Stimulated activated CD4-positive, alpha-beta T cell treated with anti-CD3 and anti-CD28 coated beads, Interleukin-4, amount 100 ng/mL, for 1 hour (primary cell): ENCODE results near the gene THOC1.
"Not testable (repeated sequence)": the region's sequence is repeated elsewhere in the genome, so short reads cannot be mapped to it uniquely, and the experiment has no call there.

Experiments
- DNase-seq: peaks from one replicate; pipeline ENCODE4 v3.0.0-alpha.2; 2020

Gene THOC1, protein sequence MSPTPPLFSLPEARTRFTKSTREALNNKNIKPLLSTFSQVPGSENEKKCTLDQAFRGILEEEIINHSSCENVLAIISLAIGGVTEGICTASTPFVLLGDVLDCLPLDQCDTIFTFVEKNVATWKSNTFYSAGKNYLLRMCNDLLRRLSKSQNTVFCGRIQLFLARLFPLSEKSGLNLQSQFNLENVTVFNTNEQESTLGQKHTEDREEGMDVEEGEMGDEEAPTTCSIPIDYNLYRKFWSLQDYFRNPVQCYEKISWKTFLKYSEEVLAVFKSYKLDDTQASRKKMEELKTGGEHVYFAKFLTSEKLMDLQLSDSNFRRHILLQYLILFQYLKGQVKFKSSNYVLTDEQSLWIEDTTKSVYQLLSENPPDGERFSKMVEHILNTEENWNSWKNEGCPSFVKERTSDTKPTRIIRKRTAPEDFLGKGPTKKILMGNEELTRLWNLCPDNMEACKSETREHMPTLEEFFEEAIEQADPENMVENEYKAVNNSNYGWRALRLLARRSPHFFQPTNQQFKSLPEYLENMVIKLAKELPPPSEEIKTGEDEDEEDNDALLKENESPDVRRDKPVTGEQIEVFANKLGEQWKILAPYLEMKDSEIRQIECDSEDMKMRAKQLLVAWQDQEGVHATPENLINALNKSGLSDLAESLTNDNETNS

DNA sequence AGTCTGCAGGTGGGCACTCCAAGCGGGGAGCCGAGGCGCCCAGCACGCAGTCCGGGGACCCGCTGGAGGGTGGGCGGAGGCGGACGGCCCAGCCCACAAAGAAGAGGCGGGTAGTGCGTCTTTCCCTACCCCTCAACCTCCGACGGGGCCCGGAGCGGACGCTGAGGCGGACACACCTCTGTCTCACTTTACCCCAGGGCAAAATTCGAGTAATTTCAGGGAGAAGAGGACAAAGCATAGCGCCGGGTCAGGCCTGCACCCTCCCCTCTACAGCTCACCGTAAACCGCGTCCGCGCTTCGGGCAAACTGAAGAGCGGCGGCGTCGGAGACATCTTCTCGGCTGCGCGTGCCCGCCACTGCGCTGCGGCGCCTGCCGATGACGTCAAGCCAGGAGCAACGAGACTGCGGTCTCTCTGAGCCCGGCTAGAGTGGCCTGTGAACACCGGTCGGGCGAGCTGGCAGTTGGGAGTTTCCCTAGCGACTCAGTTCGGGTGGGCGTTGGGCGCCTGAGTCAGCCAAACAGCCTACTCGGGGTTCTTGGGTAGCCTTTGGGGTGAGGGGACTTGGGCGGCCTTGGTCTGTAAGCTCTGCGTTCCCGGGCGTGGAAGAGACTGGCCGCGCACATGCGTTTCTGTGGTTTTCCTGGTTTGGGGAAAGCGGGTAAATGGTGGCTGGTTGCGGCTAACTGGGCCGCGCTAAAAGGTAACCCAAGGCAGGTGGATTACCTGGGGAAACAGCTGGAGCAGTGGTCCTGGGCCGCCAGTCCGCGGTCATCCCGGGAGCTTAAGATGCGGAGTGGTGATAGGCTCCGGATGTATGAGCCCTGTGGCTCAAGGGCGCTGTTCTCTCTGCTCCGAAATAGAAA is at the start of gene THOC1:
TSS of gene THOC1 (minus strand) at position 360 of the 865 bp plus-strand sequence. CDS start at position 332, 28 bp downstream.
- peak; percentile 97 for DNase-seq

DNA sequence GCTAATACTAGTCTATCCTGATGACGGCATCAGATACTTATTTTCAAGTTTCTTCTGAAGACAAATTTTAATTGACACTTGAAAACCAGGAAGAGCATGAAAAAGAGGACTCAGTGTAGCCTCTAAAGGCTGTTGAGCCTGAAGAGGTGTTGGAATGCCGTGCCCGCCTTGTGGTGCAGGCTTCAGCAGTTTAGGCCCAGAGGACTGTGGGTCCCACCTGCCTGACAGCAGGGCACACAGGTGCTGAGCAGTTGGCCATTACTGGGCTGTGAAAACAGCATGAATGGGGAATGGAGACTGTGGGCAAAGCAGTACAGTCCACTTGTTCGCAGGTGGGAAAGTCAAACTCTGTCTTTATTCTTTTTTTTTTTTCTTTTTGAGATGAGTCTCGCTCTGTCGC is 49.8 kb upstream of the THOC1 start:
- DNase-seq = no peak

DNA sequence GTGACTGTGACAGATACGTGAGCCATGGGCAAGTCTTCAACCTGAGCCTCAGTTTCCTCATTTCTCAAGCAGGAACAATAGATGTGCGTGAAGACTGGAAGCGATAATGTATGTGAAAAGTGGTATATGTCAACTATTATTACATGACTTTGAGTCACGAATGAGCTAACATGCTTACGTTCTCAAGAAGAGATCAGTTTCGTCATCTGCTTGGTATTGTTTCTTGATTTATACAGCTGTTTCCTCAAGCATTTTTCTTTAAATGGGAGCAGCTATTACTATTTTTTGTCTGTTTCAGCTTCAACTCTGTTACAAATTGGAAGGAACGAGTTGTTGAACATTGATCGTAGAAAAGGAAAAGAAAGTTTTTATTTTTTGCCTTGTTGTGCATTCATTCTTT is 48.5 kb upstream of the THOC1 start:
- no peak for DNase-seq

DNA sequence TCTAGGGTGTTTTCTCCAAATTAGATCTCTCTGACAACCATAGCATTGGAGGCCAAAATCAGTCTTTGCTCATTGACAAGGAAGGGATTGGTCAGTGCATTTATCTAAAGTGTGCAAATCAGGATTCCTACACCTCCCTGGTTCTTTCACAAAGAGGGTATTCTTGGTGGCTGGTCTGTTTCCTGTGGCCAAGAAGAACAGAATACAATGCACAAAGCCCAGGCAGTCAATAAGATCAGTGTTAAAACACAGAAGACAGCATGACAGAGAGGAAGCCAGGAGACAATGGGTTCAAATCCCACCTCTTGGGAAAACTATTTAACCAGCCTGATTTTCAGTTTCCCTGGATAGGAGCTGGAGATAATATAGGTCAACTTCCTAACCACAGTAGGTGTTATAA is 46.1 kb upstream of the THOC1 start:
- no peak for DNase-seq

DNA sequence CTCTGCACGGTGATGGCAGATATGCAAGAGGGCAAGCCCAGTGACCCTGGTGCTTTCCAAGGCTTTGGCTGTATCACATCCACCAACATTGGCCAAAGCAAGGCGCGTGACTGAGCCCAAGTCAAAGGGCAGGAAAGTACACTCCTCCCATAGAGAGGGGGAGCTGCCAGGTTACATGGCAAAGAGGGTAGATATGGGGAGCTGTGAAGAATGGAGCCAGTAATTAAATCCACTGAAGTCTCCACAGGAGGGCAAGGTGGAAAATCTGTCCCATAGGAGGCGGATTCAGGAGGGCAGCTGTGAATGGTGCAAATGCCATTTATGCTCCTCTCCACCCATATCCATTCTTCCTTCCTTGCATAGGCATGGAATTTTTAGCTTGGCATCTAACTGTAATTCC is 44.6 kb upstream of the THOC1 start:
- no peak for DNase-seq

DNA sequence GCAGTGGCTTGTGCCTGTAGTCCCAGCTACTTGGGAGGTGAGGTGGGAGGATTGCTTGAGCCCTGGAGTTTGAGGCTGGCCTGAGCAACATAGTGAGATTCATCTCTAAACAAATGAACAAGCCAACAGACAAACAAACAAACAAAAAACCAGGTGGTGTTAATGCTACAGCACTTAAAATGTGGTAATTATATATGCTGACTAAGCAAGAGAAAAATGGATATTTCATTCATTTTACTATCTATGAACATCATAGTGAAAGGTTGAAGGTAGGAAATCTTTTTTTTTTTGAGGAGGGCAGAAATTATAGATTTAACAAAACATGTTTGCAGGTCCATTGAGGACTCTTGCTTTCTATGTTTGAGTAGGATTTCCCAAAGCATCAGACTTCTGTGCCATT is 42.2 kb upstream of the THOC1 start:
- DNase-seq = no peak

DNA sequence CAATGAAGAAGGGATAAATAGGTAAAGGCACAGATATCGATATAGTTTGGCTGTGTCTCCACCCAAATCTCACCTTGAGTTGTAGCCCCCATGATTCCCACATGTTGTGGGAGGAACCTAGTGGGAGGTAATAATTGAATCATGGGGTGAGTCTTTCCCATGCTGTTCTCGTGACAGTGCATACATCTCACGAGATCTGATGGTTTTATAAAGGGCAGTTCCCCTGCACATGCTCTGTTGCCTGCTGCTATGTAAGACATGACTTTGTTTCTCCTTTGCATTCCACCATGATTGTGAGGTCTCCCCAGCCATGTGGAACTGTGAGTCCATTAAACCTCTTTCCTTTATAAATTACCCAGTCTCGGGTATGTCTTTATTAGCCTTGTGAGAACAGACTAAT is 40.2 kb upstream of the THOC1 start:
- not testable (repeated sequence) for DNase-seq

DNA sequence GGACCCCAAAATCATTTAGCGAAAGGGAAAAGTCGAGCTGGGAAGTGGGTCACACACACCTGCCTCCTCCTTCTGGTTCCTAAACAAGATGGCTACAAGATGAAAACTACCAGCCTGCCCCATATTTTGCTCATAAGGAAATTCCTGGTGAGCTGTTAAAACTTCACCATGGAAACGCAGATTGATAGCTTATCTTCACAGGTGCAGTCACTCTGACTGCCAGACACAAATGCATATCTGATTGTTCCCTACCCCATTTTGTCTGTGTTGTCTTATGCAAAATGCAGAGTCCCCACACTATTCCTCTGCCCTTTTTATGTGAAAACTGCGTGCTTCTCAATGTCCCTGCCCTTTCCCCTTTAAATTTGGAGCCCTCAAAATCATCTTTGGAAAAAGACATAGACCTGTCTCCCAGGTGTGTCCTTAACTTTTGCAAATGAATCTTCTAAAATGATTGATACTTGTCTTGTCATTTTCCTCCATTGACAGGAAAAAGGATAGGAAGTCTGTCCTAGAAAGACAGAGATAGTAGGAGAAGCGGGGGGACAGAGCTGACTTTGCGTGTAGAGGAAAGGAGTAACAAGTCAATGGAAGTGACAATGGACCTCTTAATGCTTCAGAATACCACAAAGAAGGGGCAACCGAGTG is 38.9 kb upstream of the THOC1 start:
- DNase-seq = no peak

DNA sequence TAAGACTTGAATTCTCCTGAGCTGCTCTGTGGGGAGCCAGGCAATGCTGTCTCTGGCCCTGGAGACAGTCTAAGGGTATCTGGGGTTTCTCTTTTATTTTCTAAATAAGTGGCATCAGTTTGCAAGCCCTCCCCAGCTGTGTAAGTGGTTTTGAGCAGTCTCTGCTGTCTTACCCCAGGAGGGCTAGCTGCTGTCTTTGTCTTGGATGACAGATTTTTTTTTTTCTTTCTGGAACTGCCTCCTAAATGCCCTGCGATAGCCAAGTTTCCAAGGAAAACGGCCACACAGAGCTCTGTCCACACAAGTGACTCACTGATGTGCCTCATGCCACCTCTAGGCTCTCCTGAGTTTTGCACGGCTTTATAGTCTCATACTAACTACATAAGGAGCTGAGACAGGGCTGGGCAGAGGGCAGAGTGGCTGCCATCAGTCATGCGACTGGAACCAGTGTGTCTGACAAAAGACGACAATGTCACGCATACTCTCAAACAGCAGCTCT is 37.2 kb upstream of the THOC1 start:
- DNase-seq = no peak

DNA sequence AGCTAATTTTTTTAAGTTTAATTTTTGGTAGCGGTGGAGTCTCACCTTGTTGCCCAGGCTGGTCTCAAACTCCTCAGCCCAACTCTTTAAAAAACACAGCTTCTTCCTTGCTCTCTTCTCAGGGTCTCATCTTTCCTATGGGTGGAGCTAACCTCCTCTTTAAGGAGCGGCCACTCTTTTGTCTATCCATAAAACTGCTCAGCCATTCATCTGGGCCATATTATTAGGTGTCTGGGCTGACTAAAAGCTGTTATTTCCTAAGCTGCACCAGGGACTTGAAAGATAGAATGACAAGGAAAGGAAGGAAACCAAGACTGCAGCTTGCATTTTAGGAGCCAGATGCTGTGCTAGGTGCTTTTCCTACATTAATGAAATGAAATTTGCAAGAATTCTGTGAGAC is 35.8 kb upstream of the THOC1 start:
- no peak for DNase-seq

DNA sequence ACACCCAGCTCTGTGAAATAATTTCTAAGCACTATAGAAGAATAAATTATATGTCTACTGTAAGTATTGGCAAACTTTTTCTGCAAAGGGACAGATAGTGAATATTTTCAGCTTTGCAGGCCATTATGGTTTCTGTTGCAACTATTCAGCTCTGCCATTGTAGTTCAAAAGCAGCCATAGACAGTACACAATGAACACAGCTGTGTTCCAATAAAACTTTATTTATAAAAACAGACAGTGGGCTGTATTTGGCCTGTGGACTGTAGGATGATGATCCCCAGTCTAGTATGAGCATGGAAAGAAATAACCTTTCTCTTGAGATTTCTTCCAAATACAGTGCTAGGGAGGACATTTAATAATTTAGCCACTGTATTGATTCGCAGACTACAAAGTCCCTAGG is 35.2 kb upstream of the THOC1 start:
- DNase-seq = no peak

DNA sequence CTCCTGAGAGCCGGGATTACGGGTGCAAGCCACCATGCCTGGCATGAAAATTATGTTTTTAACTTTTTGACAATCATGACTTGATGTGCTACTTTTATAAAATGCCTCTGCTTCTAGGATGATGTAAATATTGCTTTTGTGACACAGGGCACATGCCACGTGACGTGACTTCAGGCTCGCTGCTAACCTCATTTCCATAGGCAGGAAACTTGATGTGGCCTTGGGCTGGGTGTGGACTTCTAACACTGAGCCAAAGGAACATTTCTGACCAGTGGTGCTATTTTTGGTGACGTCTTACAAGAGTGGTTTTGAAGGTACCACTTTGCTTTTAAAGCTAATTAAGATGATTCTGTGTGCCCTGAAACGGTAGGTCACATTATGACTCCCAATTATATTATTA is 34.2 kb upstream of the THOC1 start:
- DNase-seq = no peak

DNA sequence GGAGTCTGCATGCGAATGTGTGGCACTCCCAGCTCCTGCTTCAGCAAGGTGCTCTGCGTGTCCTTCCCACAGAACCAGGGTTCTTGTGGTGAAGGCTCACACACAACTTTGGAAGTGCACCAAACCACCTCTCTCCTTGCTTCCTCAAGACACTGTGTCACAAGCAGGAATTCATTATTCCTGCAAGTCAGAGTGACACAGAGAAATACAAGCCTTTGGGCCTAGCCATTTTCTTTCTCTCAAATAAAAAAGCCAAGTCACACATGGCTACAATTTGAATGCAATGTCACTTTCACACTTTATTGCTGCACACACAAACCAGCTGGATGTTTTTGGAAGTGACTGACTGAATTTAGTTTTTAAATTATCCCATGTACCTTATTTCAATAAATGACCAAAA is 30.1 kb upstream of the THOC1 start:
- no peak for DNase-seq

DNA sequence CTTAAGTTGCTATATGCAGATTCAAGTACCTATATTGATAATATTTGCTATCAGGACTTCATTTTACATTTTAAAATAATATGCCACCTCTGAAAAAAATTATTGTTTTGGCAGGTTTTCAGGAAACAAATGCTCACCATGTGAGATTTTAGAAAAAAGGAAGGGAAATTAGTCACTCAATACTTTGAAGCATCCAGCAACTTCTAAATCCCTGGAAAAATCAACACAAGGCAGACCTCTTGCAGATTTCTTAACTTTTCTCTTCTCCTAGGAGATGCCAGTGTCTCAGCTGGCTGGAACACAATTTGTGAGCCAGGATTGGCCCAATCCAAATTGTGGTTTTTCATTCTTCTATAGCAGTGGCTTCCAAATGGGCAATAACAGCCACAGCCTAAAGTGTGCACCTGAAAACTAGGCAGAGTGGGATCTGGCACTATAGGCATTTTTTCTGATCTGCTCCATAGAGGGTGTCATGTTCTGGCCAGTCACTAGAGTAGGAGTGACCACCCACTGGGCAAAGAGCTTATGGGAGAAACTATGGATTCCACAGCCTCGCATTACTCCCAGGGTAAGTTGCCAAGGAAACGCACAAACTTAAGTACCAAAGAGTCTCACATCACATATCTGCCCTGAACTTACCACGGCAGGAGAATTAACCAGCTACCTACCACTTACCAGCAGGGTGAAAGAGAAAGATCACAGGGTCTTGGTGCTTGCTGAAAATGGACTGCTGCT is 28.1 kb upstream of the THOC1 start:
- no peak for DNase-seq

DNA sequence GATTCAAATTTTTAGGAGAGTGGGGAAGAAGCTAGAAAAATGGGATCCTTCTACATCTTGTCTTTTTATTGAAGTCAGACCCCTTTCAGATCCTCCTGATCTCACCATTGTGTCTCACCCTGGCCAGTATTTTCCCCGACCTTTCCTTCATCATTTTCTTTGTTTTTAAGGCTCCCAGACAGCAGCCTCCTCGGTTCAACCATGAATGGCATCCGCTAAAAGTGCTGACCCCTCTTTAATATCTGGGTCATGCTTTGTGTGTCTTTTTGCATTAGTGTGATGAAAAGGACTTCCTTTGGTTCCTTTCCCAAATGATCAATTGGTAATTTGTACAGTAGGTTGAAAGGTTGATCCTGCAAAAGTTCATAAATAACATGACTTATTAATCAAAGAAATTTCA is 26.7 kb upstream of the THOC1 start:
- DNase-seq = no peak

DNA sequence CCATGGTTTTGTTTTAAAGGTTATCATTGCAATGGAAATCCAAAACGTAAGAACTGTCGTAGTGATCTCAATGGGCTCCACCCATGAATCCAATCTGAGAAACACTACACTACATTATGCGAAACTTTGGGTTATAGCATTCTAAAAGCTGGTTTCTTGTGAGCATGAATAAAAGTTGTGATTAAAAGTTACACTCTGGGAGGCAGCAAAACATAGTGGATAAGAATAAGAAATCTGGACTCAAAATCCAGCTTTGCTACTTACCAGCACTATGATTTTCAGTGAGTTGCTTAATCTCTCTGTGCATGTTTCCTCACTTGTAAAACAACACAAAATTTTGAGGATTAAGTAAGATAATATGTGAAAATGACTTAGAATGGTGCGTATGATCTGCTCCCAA is 25.7 kb upstream of the THOC1 start:
- DNase-seq = no peak

DNA sequence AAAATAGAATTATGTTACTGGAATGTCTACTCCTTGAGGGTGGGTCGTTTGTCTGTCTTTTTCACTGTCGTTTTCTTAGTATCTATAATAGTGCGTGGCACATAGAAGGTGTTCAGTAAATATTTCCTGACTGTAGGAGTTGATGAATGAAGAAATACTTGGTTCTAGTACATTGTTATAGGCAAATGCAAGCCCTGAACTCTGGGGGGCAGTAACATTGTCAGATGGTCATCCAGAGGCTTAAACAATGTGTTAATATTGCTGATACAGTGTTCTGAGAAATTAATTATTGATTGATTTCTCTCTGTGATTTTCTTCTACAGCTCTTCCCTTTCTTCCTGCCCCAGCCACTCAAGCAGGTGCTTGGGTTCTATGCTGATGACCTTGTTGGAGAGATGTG is 24.4 kb upstream of the THOC1 start:
- DNase-seq = no peak

DNA sequence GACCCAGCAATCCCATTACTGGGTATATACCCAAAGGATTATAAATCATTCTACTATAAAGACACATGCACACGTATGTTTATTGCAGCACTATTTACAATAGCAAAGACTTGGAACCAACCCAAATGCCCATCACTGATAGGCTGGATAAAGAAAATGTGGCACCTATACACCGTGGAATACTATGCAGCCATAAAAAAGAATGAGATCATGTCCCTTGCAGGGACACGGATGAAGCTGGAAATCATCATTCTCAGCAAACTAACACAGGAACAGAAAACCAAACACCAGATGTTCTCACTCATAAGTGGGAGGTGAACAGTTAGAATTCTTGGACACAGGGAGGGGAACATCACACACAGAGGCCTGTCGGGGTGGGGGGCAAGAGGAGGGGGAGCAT is 22.1 kb upstream of the THOC1 start:
- DNase-seq = not testable (repeated sequence)

DNA sequence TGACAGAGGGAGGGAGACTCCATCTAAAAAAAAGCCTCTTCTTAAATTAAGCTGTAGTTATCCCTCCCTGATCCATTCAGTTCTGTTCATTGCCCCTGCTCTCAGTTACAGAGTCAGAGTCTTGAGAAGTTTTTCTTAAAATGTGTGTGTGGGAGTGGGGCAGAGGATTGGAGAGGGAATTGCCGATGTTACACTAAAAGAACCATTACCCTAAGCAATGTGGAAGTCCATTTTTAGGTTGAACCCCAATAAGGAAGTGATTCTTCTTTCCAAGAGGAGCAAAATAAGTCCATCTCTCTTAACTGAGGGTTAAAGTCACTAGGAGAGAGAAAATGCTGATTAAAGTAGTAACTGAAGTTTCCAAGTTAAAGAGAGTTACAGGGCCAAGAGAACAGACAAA is 21.2 kb upstream of the THOC1 start:
- DNase-seq = no peak

DNA sequence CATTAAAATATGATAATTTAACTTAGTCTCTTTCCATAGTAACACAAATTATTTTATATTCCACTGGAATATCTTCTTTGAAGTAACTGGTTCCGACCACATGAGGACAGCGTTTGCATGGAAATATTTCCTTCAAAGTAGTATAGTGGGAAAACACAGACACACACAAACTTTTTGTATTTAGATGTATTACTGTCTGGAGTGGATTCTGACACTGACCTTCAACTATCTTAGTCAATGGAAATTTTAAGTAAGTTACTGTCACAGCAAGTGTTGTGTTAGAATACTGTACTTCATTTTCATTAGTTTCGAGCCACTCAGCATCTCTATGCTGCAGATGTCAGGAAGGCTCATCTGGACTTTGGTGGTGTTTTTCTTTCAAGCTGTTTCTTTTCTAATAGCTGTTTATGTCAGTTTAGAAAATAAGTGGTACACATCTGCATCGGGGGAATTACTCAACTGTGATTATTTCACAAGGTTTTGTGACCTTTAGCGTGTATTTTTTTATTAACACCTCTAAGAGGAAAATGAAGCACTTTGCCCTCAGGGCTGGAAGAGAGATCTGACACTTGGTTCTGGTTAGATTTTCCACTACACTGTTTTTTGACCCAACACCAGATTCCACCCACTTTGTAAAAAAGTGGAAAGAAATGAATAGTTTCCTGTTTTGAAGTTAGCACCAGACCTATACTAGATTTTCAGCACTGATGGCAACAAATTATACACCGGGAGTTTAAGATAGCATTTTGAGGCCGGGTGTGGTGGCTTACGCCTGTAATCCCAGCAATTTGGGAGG is 18.9 kb upstream of the THOC1 start:
- DNase-seq = no peak

DNA sequence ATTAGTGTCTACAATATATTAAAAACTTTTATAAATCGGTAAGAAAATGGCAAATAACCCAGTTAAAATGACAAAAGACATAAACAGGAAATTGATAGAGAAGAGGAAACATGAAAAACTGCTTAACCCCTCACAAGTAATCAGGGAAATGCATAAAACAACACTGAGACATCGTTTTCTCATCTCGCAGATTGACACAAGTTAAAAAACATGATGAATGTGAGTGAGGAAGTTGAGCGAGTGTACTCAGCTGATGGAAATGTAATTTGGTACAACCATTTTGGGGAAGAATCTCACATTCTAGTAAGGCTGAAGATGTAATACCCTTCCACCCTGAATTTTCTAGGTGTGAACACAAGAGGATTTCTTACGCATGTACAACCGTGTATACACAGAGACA is 18.0 kb upstream of the THOC1 start:
- DNase-seq = no peak
